Stimulated activated CD4-positive, alpha-beta T cell treated with anti-CD3 and anti-CD28 coated beads, Interleukin-15, amount 100 ng/mL, for 24 hours (primary cell): ENCODE results near the gene TNNT1.
"Not testable (repeated sequence)": the region's sequence is repeated elsewhere in the genome, so short reads cannot be mapped to it uniquely, and the experiment has no call there.

ENCODE experiments used
- DNase-seq: peaks from one replicate; pipeline ENCODE4 v3.0.0-alpha.2; 2020

TNNT1 gene

DNA sequence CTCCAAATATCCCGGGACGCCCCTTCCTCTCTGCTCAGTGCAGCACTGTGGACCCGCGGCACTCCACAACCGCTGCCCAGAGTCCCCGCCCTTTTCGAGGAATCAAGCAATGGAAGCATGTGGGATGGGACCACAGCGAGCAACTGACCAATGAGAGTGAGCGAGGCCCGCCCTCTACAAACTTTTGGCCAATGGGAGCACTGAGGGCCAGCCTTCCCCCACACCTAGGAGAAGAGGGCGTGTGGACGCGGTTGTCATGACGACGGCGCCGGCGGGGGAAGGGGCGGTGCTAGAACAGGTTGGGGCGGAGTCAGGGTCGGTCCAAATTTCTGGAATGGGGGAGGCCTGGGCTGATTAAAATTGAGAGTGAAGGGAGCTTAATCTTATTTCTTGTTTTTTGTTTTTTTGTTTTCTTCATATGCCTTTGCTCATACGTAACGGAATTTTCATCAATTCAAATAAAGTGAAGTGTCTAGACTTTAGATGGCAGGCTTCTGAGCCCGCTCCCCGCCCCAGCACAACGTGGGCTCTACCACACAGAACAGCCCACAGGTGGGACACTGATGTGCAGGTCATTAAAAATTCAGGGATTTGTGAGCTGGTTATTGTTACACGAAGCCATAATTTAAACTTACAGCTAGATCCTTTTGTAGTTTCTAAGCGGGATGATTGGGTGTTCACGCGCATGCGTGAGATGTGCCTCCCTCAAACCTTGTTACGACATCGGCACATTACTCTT is 17.7 kb upstream of the TNNT1 start, which contains the start of gene DNAAF3:
DNAAF3 (minus strand) TSS at position 84 of the 739 bp plus-strand sequence. CDS start 200 bp downstream, outside the sequence.
- peak; percentile 89 for DNase-seq

DNA sequence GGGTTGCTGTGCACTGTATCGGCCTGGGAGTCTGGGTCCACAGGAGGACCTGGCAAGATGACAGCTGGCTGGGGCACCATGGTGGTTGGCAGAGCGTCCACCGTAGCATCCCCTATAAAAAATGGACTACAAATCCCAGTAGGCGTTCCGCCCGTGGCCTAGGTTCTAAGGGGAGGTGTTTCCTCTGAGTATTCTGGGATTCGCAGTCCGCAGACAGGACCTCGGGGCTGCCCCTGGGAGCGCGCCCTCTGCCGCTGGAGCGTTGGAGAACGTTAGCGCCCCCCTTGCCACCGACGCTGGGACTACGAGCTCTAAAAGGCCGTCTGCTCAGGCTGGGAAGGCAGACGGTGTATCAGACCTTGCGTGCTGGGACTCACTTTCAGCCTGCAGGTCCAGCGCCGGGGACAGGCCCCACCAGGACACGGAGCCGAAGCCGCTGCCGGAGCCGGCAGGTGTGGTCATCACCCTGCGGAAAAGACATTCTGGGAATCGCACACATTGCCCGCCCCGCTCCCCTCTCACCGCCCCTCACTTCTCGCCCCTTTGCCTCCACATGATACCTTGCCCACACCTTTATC is 17.0 kb upstream of the TNNT1 start:
- DNase-seq = peak; percentile 72

DNA sequence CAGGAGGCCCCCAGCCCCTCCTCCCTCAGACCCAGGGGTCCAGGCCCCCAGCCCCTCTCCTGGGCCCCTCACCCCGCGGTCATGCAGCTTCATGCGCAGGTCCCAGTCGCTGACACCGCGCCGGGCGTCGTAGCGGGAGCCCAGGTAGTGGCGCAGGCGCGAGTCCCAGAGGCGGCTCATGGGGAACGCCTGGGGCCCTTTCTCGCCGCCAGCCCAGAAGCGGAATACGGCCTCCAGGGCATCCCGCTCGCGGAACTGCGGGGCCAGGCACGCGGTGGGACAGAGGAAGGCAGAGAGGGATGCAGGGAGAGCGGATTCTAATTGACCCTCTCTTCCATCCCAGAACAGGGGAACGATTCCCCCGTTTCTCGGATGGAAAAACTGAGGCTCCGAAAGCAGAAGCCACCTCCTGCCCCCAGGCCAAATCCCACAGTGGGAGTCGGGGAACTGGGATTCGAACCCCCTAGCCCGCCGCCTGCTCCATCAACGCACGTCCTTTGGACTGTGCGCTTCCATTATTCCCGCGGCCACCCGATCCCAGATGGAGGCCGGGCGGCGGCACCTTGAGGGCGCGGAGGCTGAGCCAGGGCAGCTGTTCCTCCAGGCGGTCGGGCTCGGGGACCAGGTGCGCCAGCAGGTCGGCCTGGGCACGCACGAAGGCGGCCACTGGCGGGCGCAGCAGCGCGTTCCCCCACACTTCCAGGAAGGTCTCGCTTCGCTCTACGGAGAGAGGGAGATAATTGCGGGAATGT is 12.7 kb upstream of the TNNT1 start:
- DNase-seq = no peak

DNA sequence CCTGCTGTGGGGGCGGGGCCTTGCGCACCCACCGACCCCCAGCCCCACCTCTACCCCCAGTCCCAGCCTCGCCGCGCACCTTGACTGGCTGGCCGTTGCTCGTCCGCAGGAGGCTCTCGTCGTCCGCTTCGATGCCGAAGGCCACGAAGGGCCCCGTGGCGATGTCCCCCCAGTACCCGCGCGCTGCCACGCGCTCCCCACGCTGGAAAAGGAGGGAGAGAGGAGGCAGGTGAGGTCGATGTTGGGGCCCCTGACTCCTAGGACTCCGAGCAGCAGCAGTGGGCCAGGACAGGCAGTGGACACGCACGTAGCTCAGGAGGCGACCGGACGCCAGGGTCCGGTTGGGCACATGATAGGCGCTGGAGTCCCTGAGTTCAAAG is 12.0 kb upstream of the TNNT1 start:
- DNase-seq = no peak

DNA sequence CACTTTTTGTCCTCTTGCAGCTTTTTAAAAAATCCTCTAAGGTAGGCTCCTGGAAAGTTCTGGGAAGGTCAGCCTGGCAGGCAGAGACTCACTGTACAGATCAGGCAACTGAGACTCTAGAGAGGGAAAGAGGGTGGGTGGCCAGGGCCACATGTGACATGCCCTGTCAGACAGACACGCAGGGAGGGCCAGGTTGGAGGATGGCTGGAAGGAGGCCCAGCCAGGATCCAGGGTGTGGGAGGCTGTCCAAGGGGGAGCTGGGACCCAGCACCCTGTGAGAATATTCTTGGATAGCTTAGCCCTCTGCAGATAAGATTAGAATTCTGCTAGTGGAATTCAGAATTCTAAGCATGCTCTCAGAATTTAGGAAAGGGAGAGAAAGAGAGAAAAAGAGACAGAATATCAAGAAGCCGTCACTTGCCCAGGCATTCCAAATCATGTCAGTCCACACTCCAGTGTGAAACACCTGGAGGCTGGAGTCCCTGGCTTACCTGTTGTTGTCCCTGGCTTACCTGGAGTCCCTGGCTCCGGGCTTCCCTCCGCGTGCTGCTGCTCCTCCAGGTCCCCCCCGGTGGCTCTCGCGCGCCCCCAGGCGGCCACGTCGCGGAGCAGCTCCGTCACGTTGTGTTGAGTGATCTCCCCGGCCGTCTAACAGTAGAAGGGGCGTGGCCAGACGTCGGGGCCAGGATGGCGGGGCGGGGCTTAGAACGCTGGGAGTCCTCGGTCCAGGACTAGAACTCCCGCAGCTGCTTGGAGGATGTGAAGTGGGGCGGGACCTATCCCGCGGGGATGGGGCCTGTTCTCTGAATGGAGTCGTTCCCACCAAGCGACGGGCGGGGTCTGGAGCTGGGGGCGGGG is 11.4 kb upstream of the TNNT1 start:
- DNase-seq = peak; percentile 94

DNA sequence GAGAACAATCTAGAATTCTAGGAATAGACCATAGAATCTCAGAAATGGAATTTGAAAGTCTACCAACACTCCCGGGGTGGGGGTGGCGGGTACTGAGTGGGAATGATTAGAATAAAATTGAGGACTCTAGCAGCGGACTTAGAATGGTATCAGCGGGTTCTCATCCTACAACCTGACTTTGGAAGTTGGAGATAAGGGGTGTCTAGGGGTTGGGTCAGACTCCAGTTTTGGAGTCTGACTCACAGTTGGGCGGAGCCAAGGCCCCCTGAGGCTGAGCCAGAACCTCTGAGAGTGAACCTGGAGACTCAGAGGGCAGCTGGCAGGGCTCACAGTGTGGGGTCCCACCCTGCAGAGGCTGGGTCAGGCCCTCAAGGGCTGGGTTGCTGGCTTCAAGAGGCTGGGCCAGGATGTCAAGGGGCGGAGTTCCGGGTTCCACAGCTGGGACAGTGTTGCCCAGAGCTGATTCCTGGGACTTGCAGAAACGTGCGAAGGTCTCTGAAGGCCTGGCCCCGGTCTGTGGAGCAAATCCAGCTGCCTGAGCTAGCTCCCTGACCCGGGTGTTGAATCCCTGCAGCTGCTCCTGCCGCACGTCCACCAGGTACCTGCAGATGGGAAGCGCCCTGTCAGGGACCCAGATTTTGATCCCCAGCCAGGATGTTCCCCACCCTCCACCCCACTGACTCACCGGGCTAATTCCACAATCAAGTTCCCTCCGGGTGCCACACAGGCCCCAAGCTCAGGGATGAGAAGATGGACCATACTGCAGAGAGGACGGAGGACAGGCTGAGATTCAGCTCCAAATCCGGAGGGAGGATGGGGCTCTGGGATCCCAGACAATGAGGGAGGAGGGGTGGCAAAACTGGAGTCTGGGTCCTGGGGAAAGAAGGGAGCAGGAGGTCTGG is 10.1 kb upstream of the TNNT1 start:
- DNase-seq = no peak

DNA sequence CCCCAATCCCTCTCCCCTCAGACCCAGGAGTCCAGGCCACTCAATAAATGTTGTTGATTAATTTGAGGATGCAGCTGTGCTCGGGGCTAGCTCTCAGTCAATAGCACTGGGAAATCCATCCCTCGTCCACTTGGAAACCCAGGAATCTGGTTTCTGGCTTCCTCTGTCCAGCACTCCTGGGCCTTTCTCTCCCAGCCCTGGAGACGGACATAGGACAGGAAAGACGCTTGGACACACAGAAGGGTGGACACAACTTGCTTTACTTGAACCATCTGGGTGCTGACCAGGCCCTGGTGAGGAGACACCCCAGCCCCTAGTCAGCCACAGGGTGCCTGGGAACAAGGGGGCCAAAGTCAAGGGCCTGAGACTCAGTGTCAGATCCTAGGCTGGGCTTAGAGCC is 9.4 kb upstream of the TNNT1 start:
- no peak for DNase-seq

DNA sequence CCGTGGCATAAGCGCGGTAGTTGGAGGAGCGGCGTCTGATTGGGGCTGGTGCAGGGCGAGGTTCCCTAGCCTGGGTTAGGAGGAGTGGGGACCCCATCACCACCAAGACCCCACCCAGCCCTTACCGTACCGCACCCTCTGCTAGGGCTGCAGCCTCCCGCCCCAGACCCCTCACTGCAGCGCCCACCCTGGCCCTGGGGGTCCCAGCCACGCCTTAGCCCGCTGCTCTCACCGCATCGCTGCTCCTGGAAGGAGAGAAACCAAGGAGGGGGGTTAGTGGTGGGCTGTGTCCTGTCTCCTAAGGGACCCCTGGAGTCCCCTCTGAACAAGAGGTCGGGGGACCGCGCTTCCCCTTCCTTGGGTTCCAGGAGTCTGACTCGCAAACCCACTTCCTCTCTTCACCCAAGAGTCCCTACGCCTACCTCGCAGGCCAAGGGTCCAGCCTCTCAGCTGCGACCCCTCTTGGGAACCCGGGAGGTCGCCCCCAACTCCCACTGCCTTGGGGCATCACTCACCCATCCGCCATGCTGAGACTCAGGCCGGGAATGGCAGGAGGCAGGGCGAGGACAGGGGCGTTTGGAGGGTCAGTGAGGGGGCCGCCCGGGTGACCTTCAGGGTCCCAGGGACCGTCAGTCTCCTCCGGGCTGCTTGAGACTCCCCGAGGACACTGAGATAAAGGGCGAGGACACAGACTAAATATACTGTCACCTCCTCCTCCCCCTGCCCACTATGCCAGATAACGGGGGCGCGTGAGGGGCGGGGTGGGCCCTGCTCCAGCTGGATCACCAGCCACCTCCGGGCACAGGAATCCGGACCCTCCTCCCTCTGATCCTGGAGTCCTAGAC is 8.3 kb upstream of the TNNT1 start, which contains the start of gene TNNI3:
TNNI3 (minus strand) TSS at position 669 of the 845 bp plus-strand sequence; CDS start at position 526, 143 bp downstream.
- no peak for DNase-seq

DNA sequence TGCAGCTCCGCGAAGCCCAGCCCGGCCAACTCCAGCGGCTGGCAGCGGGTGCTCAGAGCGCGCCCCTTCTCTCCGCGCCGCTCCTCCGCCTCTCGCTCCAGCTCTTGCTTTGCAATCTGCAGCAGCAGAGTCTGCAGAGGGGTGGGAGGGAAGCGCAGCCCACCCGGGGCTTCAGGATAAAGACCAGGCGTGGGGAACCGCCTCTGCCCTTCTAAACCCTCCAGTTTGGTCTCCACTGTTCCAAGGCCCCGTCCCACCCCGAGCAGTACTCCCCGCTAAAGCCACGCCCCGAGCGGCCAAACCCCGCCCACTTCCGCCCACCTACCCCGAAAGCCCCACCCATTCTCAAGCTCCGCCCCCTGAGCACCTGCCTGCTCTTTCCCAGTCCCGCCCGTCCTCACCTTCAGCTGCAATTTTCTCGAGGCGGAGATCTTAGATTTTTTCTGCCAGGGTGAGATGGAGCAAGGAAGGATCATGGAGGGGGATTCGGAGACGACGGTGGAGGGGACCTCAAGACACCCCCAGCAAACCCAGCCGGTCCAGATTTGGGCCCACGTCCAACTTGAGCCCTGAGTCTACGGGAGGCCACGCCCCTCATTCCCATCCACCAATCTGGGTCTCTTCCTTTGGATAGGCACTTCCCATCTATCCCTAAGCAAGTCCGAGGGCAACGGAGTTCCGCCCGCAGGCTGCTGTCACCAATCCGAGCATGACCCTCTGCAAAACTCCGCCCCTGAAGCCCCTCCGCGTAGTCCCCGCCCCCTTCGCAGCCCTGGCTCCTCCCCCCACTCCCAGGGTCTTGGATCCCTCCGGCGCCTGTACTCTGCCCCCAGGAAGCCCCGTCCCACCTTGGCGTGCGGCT is 7.4 kb upstream of the TNNT1 start:
- peak; percentile 49 for DNase-seq

DNA sequence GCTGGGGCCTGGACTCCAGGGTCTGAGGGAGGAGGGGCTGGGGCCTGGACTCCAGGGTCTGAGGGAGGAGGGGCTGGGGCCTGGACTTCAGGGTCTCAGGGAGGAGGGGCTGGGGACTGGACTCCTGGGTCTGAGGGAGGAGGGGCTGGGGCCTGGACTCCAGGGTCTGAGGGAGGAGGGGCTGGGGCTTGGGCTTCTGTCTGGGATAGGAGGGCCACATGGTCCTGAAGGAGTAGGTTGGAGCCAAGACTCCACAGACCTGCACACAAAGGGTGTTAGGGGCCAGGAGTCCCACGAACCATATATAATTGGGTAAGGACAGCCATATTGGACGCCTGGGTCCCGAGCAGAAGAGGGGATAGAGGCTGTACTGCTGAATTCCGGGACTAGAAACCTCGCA is 6.8 kb upstream of the TNNT1 start:
- not testable (repeated sequence) for DNase-seq

DNA sequence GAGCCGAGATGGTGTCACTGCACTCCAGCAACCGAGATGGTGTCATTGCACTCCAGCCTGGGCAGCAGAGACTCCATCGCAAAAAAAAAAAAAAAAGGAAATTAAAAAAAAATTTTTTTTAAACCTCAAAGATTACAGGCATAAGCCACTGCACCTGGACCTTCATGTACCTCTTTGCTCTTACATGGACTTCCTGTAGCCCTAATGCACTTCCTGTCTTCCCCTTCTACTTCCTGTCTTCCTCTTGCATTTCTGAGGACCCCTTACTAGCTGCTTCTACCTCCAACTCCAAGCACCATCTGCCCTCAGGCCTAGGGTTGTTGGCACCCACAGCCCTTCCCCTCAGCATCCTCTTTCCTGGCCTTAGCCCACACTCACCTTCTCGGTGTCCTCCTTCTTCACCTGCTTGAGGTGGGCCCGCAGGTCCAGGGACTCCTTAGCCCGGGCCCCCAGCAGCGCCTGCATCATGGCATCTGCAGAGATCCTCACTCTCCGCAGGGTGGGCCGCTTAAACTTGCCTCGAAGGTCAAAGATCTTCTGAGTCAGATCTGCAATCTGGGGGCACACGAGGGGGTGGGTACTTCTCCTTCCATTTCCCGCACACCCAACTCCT is 4.8 kb upstream of the TNNT1 start:
- no peak for DNase-seq

DNA sequence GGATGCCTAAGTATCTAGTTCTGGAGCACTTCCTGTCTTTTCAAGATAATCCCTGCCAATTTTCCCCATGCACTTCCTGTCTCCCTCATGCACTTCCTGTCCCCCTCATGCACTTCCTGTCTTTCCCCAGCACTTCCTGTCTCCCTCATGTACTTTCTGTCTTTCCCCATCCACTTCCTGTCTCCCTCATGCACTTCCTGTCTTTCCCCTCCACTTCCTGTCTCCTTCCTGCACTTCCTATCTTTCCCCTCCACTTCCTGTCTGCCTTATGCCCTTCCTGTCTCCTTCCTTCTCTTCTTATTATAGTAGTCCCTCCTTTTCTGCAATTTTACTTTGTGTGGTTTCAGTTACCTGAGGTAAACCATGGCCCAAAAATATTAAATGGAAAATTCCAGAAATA is 3.0 kb upstream of the TNNT1 start:
- DNase-seq = no peak

DNA sequence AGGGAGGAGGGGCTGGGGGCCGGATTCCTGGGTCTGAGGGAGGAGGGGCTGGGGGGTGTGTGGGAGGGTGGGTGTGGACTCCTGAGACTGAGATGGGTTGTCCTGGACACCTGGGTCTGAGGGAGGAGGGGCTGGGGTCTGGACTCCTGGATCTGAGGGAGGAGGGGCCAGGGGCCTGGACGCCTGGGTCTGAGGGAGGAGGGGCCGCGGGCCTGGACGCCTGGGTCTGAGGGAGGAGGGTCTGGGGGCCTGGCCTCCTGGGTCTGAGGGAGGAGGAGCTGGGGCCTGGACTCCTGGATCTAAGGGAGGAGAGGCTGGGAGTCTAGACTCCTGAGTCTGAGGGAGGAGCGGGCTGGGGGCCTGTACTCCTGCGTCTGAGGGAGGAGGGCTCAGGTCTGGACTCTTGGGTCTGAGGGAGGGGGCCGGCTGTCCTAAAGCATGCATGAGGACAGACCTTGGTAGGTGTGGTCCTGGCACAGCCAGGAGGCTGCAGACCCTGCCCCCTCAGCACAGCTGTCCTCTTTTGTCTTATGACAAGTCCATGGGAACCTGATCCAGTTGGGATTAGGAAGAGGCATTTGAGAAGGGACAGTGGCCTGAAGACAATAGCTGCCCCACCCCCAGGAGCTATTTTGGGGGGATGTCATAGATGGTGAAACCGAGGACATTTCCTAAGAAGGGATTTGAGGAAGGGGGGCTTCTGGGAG is 1.3 kb downstream of the TNNT1 start:
- no peak for DNase-seq

DNA sequence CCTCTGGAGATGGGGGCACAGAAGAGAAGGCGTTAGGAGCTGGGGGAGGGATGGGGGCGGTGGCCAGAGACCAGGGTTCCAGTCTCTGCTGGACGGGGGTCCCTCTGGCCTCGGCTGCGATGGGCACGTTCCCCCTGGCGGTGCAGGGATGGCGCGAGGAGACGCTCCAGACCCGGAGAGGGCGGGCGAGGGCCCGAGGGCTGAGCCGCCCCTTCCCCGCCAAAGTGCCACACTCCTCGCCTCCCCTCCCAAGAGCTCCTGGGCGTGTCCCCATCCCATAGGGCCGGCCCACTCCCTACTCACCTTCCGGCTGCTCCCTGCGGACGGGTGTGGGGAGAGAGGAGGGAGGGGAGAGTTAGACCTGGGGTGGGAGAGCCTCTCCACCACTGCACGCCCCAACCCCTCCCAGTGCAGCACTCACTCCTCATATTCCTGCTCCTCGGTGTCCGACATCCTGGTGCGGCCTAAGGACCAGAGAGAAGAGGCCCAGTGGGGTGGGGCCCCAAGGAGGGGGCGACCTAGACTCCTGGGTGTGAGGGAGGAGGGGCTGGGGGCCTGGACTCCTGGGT is 2.2 kb downstream of the TNNT1 start:
- DNase-seq = no peak

DNA sequence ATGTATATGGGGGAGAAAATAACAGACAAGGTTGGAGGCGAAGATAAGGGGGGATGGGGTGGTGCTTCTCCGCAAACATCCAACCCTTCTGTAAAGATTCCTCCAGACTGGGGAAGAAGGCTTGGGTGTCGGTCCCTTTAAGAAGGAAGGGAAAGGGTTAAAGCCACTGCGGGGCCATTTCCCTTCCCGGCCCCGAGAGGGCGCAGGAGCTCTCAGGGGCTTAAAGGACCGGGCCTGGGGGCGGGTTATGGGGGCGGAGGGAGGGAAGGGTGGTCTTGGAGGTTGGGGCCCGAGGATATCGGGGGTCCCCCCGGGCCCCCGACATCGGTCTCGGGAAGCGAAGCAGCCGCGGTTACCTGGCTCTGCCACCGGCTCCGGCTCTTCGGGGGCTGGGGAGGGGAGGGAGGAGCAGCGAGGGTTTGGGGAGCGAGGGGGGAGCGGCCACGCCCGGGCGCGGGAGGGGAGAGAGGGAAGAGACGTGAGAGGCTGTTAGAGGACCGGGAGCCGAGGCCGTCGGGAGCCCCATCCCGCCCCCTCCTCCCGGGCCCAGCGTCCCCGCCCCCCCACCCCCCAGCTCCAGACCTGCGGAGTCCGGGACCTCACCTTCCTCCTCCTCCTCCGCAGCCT is 2.8 kb downstream of the TNNT1 start:
- DNase-seq = peak; percentile 23

DNA sequence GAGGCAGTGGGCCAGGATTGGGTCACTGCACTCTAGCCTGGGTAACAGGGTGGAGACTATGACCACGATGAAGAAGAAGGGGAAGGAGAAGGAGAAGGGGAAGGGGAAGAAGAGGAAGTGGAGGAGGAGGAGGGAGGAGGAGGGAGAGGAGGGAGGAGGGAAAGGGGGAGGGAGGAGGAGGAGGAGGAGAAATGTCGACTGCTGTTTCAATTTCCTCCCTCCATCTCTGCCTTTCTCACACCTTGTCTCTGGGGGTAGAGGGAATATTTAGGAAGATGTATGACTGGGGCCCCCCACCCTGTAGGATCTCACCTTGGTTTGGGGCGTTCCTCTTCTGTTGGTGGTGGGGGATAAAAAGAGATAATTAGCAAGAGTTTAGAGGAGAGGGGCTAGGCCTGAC is 3.8 kb downstream of the TNNT1 start:
- no peak for DNase-seq

DNA sequence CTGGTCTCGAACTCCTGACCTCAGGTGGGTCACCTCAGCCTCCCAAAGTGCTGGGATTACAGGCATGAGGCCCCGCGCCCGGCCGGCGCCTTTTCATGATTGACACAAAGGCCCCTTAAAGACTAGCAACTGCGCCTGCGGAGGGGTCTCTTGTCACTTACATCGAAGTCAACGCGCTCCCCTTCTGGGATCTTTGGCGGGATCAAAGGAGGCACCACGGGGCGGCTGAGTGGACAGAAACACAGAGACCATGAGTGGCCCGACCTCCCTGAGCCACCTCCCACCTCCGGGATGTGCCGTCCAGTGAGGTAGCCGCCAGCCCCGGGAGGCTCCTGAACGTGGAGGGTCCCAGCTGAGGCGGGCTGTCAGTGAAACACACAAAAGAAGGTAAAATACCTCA is 7.3 kb downstream of the TNNT1 start:
- no peak for DNase-seq

DNA sequence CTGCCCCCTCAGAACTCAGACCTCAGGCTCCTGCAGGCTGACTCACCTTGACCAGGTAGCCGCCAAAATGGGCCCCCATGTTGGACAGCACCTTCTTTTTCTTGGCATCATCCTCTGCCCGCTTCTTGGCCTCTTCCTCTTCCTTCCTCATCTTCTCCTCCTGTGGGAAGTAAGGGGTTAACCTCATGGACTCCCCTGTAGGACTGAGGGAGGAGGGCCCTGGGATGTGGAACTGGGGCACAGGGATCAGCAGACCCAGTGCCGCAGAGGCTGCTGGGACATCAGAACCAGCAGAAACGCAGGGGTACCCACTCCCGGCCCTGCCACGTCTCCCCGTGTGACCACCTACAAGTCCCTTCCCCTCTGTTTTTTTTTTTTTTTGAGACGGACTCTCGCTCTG is 11.1 kb downstream of the TNNT1 start:
- DNase-seq = no peak
